Fibroblast of lung (primary cell): ENCODE results near the gene DNAH14. TPM values are rescaled to one million over a fixed set of nuclear protein-coding genes. Genes with fewer than 3 reads are reported as not detected.
A peak's percentile ranks its signal among the peaks of the same experiment; 100 is the strongest.

Experiments
- DNase-seq, 2 donors: peaks; one replicate each; pipeline versions ENCODE4 v3.0.0 to v3.0.0-alpha.2; 2010; ENCODE audit warnings: low read depth in 2 of 2
- H2AFZ ChIP-seq: 2 replicates; pipeline ENCODE4 v1.5.1; 2012; ENCODE audit warnings: low read length, control low read depth, inconsistent platforms
- H3K27ac ChIP-seq: 2 replicates; pipeline ENCODE4 v1.5.1; 2011; ENCODE audit warnings: low read length, control low read depth; ENCODE audit not compliant: insufficient read depth
- H3K27me3 ChIP-seq: 2 replicates; pipeline ENCODE4 v1.5.1; 2011; ENCODE audit warnings: mild to moderate bottlenecking, low read length; ENCODE audit not compliant: control insufficient read depth, insufficient read depth
- H3K36me3 ChIP-seq: 2 replicates; pipeline ENCODE4 v1.5.1; 2011; ENCODE audit warnings: low read length; ENCODE audit not compliant: control insufficient read depth, insufficient read depth
- H3K4me1 ChIP-seq: 2 replicates; pipeline ENCODE4 v1.5.1; 2011; ENCODE audit warnings: low read length; ENCODE audit not compliant: control insufficient read depth, insufficient read depth; ENCODE audit errors: extremely low read depth
- H3K4me2 ChIP-seq: 2 replicates; pipeline ENCODE4 v1.5.1; 2011; ENCODE audit warnings: low read length, control low read depth; ENCODE audit not compliant: insufficient read depth; ENCODE audit errors: extremely low read depth
- H3K4me3 ChIP-seq, 4 experiments: fragments of 200-600 bp in 1 of 4; sonication (generic) in 1 of 4; replicated peaks in 1 of 4; 2 replicates each; pipeline ENCODE4 v1.5.1; 2011 to 2016; ENCODE audit warnings: low read length in 4 of 4, low read depth in 3 of 4, mild to moderate bottlenecking in 3 of 4, control low read depth in 2 of 4, inconsistent platforms in 1 of 4, mixed read lengths in 1 of 4; ENCODE audit not compliant: insufficient read depth in 1 of 4; ENCODE audit errors: control extremely low read depth in 1 of 4
- H3K79me2 ChIP-seq: 2 replicates; pipeline ENCODE4 v1.5.1; 2012; ENCODE audit warnings: mild to moderate bottlenecking, low read length, inconsistent platforms; ENCODE audit not compliant: control insufficient read depth, insufficient read depth
- H3K9ac ChIP-seq: 2 replicates; pipeline ENCODE4 v1.5.1; 2011; ENCODE audit warnings: mild to moderate bottlenecking, low read length, control low read depth; ENCODE audit not compliant: insufficient read depth
- H3K9me3 ChIP-seq: 2 replicates; pipeline ENCODE4 v1.5.1; 2012; ENCODE audit warnings: low read depth, low read length; ENCODE audit not compliant: control insufficient read depth, insufficient read depth
- H4K20me1 ChIP-seq: 2 replicates; pipeline ENCODE4 v1.5.1; 2011; ENCODE audit warnings: low read length; ENCODE audit not compliant: control insufficient read depth, insufficient read depth; ENCODE audit errors: extremely low read depth
- CTCF ChIP-seq, 2 donors: IDR thresholded peaks in 1 of 2; conservative IDR thresholded peaks in 1 of 2; 1 replicate in 1 of 2; 2 replicates in 1 of 2; pipeline ENCODE4 v1.5.1; 2011 to 2012; ENCODE audit warnings: low read length in 2 of 2, control low read depth in 1 of 2, inconsistent platforms in 1 of 2, low read depth in 1 of 2, mild to moderate bottlenecking in 1 of 2
- EZH2 ChIP-seq: IDR thresholded peaks from 2 replicates; pipeline ENCODE4 v1.5.1; 2012; ENCODE audit warnings: low read length, control low read depth, mild to moderate bottlenecking; ENCODE audit errors: missing control alignments
- polyA plus RNA-seq, 2 donors: library from polyadenylated mRNA; depleted of rRNA in 1 of 2; stranded (reverse) in 1 of 2; unstranded in 1 of 2; fragments of >200 nt; gene quantifications; 2 replicates each; pipeline ENCODE4 v1.2.1, GENCODE V29; 2011 to 2012; ENCODE audit warnings: missing spikeins in 1 of 2
- total RNA-seq: library from RNA; depleted of rRNA; stranded (reverse); fragments of >200 nt; gene quantifications from 2 replicates; pipeline ENCODE4 v1.2.1, GENCODE V29; 2014

Gene DNAH14
- total and polyA plus RNA-seq, 2 donors (not counting 1 experiment from before 2014, with no cell fraction given), result 5.4 to 19.7 TPM

GRCh38 chr1:225182716-225183115, 253.2 kb downstream of the DNAH14 start:
- H3K9me3 ChIP-seq, result no peaks in the 10 kb centered on the region
- no peaks in the 10 kb centered on the region for H3K79me2 ChIP-seq
- no peak overlapping the region for H2AFZ ChIP-seq
- no peak overlapping the region for H3K27ac ChIP-seq
- H3K4me2 ChIP-seq, result no peak overlapping the region
- no peaks in the 10 kb centered on the region for H3K36me3 ChIP-seq
- H4K20me1 ChIP-seq, result no peaks in the 10 kb centered on the region
- H3K4me3 ChIP-seq, result no peak overlapping the region
- H3K4me1 ChIP-seq, result no peaks in the 10 kb centered on the region
- no peaks in the 10 kb centered on the region for H3K27me3 ChIP-seq
- H3K9ac ChIP-seq, result no peak overlapping the region
- TF ChIP-seq EZH2 (no peak), CTCF (conservative IDR thresholded peaks at IDR 0.05 in 1 of 2, IDR thresholded peaks at IDR 0.05 in 1 of 2; ENCODE audit: low read depth in 1 of 2, low read length in 2 of 2) (no peak)
- no peak for DNase-seq

DNA sequence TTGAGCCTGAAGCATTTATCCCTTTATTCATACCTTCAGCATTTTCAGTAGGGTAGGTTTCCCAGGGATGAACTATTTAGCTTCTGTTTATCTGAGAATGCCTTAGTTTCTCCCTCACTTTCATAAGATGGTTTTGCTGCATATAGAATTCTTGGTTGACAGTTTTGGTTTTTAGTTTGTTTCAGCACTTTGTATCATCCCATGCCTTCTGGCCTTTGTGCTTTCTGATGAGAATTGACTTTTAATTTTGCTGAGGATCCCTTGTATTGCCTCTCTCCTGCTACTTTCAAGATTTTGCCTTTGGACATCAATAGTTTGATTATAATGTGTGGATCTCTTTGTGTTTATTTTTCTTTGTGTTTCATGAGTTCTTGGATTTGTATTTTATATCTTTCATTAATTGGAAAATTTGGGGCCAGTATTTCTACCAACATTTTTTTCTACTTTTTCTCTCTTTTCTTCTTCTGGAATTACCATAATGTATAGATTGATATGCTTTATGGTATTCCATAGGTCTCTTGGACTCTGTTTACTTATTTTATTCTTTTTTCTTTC, 261.8 kb downstream of the DNAH14 start:
- Histone ChIP-seq H3K4me3 (no peak overlapping the region), H3K36me3 (no peaks in the 10 kb centered on the region), H3K79me2 (no peaks in the 10 kb centered on the region), H3K4me1 (no peaks in the 10 kb centered on the region), H3K27ac (no peak overlapping the region), H3K27me3 (no peaks in the 10 kb centered on the region), H4K20me1 (no peaks in the 10 kb centered on the region), H3K9ac (no peak overlapping the region), H3K4me2 (no peak overlapping the region), H2AFZ (no peak overlapping the region), H3K9me3 (no peaks in the 10 kb centered on the region)
- no peak for DNase-seq
- no peak for TF ChIP-seq EZH2
- TF ChIP-seq CTCF (conservative IDR thresholded peaks at IDR 0.05 in 1 of 2, IDR thresholded peaks at IDR 0.05 in 1 of 2; ENCODE audit: low read depth in 1 of 2, low read length in 2 of 2), result no peak

DNA sequence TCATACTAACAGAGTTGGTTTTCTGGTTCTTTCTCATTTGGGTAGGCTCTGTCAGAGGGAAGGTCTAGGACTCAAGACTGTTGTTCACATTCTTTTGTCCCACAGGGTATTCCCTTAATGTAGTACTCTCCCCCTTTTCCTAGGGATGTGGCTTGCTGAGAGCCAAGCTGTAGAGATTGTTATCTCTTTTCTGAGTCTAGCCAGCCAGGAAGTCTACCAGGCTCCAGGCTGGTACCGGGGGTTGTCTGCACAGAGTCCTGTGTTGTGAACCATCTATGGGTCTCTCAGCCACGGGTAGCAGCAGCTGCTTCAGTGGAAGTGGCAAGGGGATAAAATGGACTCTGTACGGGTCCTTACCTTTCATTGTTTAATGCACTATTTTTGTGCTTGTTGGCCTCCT, 272.0 kb downstream of the DNAH14 start:
- Histone ChIP-seq H2AFZ (no peak overlapping the region), H3K27ac (no peak overlapping the region), H3K27me3 (no peaks in the 10 kb centered on the region), H3K4me1 (no peaks in the 10 kb centered on the region), H4K20me1 (no peaks in the 10 kb centered on the region), H3K4me2 (no peak overlapping the region), H3K9me3 (no peaks in the 10 kb centered on the region), H3K4me3 (no peak overlapping the region), H3K9ac (no peak overlapping the region), H3K36me3 (no peaks in the 10 kb centered on the region), H3K79me2 (no peaks in the 10 kb centered on the region)
- TF ChIP-seq EZH2 (no peak), CTCF (conservative IDR thresholded peaks at IDR 0.05 in 1 of 2, IDR thresholded peaks at IDR 0.05 in 1 of 2; ENCODE audit: low read depth in 1 of 2, low read length in 2 of 2) (no peak)
- peak in 1 of 2 donors; percentile 4 for DNase-seq
